HEK293T (cell line): ENCODE measurements around the gene USP10.

Experiments
- ELF4 ChIP-seq: fragments of 450-650 bp; IDR thresholded peaks from 2 replicates; pipeline ENCODE4 v1.6.1; 2017; ENCODE audit warnings: antibody characterized with exemption
- FOXA1 ChIP-seq: fragments of 450-650 bp; IDR thresholded peaks from 2 replicates; pipeline ENCODE4 v1.6.1; 2016; ENCODE audit warnings: mild to moderate bottlenecking
- FOXK2 ChIP-seq: fragments of 450-650 bp; IDR thresholded peaks from 2 replicates; pipeline ENCODE4 v1.6.1; 2016; ENCODE audit warnings: mild to moderate bottlenecking
- FOXM1 ChIP-seq: fragments of 450-650 bp; IDR thresholded peaks from 2 replicates; pipeline ENCODE4 v1.6.1; 2017; ENCODE audit warnings: mild to moderate bottlenecking, borderline replicate concordance
- L3MBTL2 ChIP-seq: fragments of 450-650 bp; conservative IDR thresholded peaks from 2 replicates; pipeline ENCODE4 v1.6.1; 2016; ENCODE audit warnings: mild to moderate bottlenecking
- PKNOX1 ChIP-seq: fragments of 450-650 bp; IDR thresholded peaks from 2 replicates; pipeline ENCODE4 v1.6.1; 2016
- SP1 ChIP-seq: fragments of 450-650 bp; IDR thresholded peaks from 2 replicates; pipeline ENCODE4 v1.6.1; 2017
- SUZ12 ChIP-seq: fragments of 450-650 bp; IDR thresholded peaks from 2 replicates; pipeline ENCODE4 v1.6.1; 2016; ENCODE audit warnings: mild to moderate bottlenecking
- TARDBP ChIP-seq: fragments of 450-650 bp; IDR thresholded peaks from 2 replicates; pipeline ENCODE4 v1.6.1; 2016
- ZNF384 ChIP-seq: fragments of 450-650 bp; IDR thresholded peaks from 2 replicates; pipeline ENCODE4 v1.6.1; 2016

- no peak for TF ChIP-seq ZNF384
- TF ChIP-seq SUZ12 = no peak
- no peak for TF ChIP-seq FOXM1
- TF ChIP-seq ELF4 = no peak
- no peak for TF ChIP-seq PKNOX1
- TF ChIP-seq TARDBP = no peak
- TF ChIP-seq SP1 = no peak
- TF ChIP-seq FOXK2 = no peak
- TF ChIP-seq FOXA1 = no peak
- no peak for TF ChIP-seq L3MBTL2
Observed at GRCh38 chr16:84791088-84791487, 91.3 kb downstream of the USP10 start.
